CD8-positive, alpha-beta memory T cell (primary cell): ENCODE data around the gene ARAF. TPM values are rescaled to one million over a fixed set of nuclear protein-coding genes. Genes with fewer than 3 reads are reported as not detected.

Experiments used
- CTCF ChIA-PET: fragments of 350-600 bp; sonication (Branson Sonifier 250); formaldehyde crosslinking; loops from one replicate; lab custom pipeline; 2021; ENCODE audit warnings: antibody characterized with exemption; lab: Charles Lee
- POLR2A ChIA-PET: fragments of 350-600 bp; sonication (Branson Sonifier 250); formaldehyde crosslinking; loops from one replicate; lab custom pipeline; 2021; ENCODE audit warnings: antibody characterized with exemption; lab: Charles Lee
- DNase-seq, 5 donors: peaks; one replicate each; pipeline versions ENCODE4 v3.0.0 to v3.0.0-alpha.2; 2020 to 2022; ENCODE audit warnings: mixed read lengths in 1 of 5
- H3K27ac ChIP-seq: one replicate; pipeline ENCODE4 v1.7.0; 2013; ENCODE audit warnings: low read depth, mild to moderate bottlenecking, low read length, moderate library complexity
- H3K27me3 ChIP-seq: 2 replicates; pipeline ENCODE4 v1.7.0; 2013; ENCODE audit warnings: low read length, mild to moderate bottlenecking; ENCODE audit not compliant: insufficient read depth, poor library complexity, severe bottlenecking
- H3K36me3 ChIP-seq: 2 replicates; pipeline ENCODE4 v1.7.0; 2013; ENCODE audit warnings: mild to moderate bottlenecking, low read length, moderate library complexity; ENCODE audit not compliant: insufficient read depth
- H3K4me1 ChIP-seq: 2 replicates; pipeline ENCODE4 v1.7.0; 2013; ENCODE audit warnings: mild to moderate bottlenecking, low read length, moderate library complexity; ENCODE audit not compliant: insufficient read depth
- H3K4me3 ChIP-seq: 2 replicates; pipeline ENCODE4 v1.7.0; 2013; ENCODE audit warnings: mild to moderate bottlenecking, low read length
- H3K9me3 ChIP-seq: 2 replicates; pipeline ENCODE4 v1.7.0; 2013; ENCODE audit warnings: mild to moderate bottlenecking, low read length
- H3K27ac Mint-ChIP-seq, 8 donors: one replicate each; pipeline ENCODE4 v1.8.0; 2020 to 2021; ENCODE audit warnings: mixed read lengths in 8 of 8, mild to moderate bottlenecking in 6 of 8, inconsistent platforms in 3 of 8, moderate library complexity in 3 of 8
- H3K27me3 Mint-ChIP-seq, 2 donors: one replicate each; pipeline ENCODE4 v1.8.0; 2020 to 2021; ENCODE audit warnings: mixed read lengths in 2 of 2, mild to moderate bottlenecking in 1 of 2, moderate library complexity in 1 of 2
- H3K36me3 Mint-ChIP-seq, 3 donors: one replicate each; pipeline ENCODE4 v1.8.0; 2020 to 2021; ENCODE audit warnings: mixed read lengths in 3 of 3, inconsistent platforms in 1 of 3, mild to moderate bottlenecking in 1 of 3
- H3K4me1 Mint-ChIP-seq, 3 donors: one replicate each; pipeline ENCODE4 v1.8.0; 2020 to 2021; ENCODE audit warnings: mixed read lengths in 3 of 3, inconsistent platforms in 1 of 3, mild to moderate bottlenecking in 1 of 3
- H3K4me3 Mint-ChIP-seq, 7 donors: one replicate each; pipeline ENCODE4 v1.8.0; 2020 to 2021; ENCODE audit warnings: mixed read lengths in 7 of 7, mild to moderate bottlenecking in 6 of 7, moderate library complexity in 4 of 7, inconsistent platforms in 2 of 7
- H3K9me3 Mint-ChIP-seq, 5 donors: one replicate each; pipeline ENCODE4 v1.8.0; 2020 to 2022; ENCODE audit warnings: mixed read lengths in 5 of 5, mild to moderate bottlenecking in 3 of 5, moderate library complexity in 2 of 5, inconsistent platforms in 1 of 5
- polyA plus RNA-seq: library from polyadenylated mRNA; unstranded; fragments of 300-500 nt; fragmentation: Illumina TruSeq; gene quantifications from one replicate; pipeline ENCODE4 v1.2.3, GENCODE V29; 2021
- total RNA-seq, 2 experiments: library from RNA; stranded (reverse); gene quantifications; one replicate each; pipeline ENCODE4 v1.2.3, GENCODE V29; 2021

Gene ARAF
- total and polyA plus RNA-seq, 3 experiments from 2014 or later: 85.0 to 99.4 (median 88.6) TPM

GRCh38 chrX:47581731-47582647, 21.0 kb downstream of the ARAF start, which contains the start of gene TIMP1:
TIMP1 (plus strand) TSS chrX:47582436; CDS start chrX:47583416, 980 bp downstream.
- Histone ChIP-seq H3K4me1 (peaks cover 15% of the 10 kb centered on the region), H3K27me3 (no peaks in the 10 kb centered on the region), H3K4me3 (peak within 1 kb of the TSS; percentile 47), H3K36me3 (no peaks in the 10 kb centered on the region), H3K9me3 (no peaks in the 10 kb centered on the region), H3K27ac (peak within 1 kb of the TSS; percentile 54)
- H3K4me3 Mint-ChIP-seq: peak within 1 kb of the TSS; percentile 52 to 92 (median 80)
- peaks cover 0 to 7% of the 10 kb centered on the region in 2 donors for H3K27me3 Mint-ChIP-seq
- peak; percentile 49 to 86 (median 61) for DNase-seq
- peaks cover 0 to 12% (median 0%) of the 10 kb centered on the region in 3 donors for H3K36me3 Mint-ChIP-seq
- ChIA-PET CTCF (no interaction called here), POLR2A (interaction anchor here (0.9 kb wide), 1 partner anchor 68 kb away, joined by 3 read pairs; the partner anchor contains the start of gene ELK1)
- peak within 1 kb of the TSS; percentile 2 to 89 (median 70) for H3K27ac Mint-ChIP-seq
- no peaks in the 10 kb centered on the region for H3K9me3 Mint-ChIP-seq
- H3K4me1 Mint-ChIP-seq: peaks cover 18 to 39% (median 23%) of the 10 kb centered on the region in 3 donors

GRCh38 chrX:47583240-47583861, 22.3 kb downstream of the ARAF start:
- ChIA-PET CTCF (no interaction called here), POLR2A (interaction anchor here (0.6 to 0.9 kb wide), 3 partner anchors 12 to 67 kb away, joined by 3 to 6 read pairs (median 6); partner anchors contain the start of gene ELK1)
- Mint-ChIP-seq H3K4me1 (peaks cover 18 to 36% (median 23%) of the 10 kb centered on the region in 3 donors), H3K36me3 (peaks cover 0 to 12% (median 0%) of the 10 kb centered on the region in 3 donors), H3K27ac (peak overlapping the region; percentile 36 to 89 (median 71)), H3K9me3 (no peaks in the 10 kb centered on the region), H3K4me3 (peak overlapping the region; percentile 29 to 81 (median 38)), H3K27me3 (peaks cover 0 to 2% of the 10 kb centered on the region in 2 donors)
- no peaks in the 10 kb centered on the region for H3K27me3 ChIP-seq
- no peak overlapping the region for H3K4me3 ChIP-seq
- H3K9me3 ChIP-seq: no peaks in the 10 kb centered on the region
- no peaks in the 10 kb centered on the region for H3K36me3 ChIP-seq
- peak overlapping the region; percentile 54 for H3K27ac ChIP-seq
- H3K4me1 ChIP-seq: peaks cover 15% of the 10 kb centered on the region
- no peak for DNase-seq

- Histone ChIP-seq H3K27me3 (no peaks in the 10 kb centered on the region), H3K4me1 (peaks cover 15% of the 10 kb centered on the region), H3K36me3 (no peaks in the 10 kb centered on the region), H3K4me3 (no peak overlapping the region), H3K9me3 (no peaks in the 10 kb centered on the region), H3K27ac (no peak overlapping the region)
- Mint-ChIP-seq H3K36me3 (peaks cover 0 to 12% (median 0%) of the 10 kb centered on the region in 3 donors), H3K9me3 (no peaks in the 10 kb centered on the region), H3K27ac (peak overlapping the region in 1 of 8 donors; percentile 48), H3K27me3 (peaks cover 0 to 1% of the 10 kb centered on the region in 2 donors), H3K4me3 (no peak overlapping the region), H3K4me1 (peaks cover 18 to 31% (median 23%) of the 10 kb centered on the region in 3 donors)
- POLR2A ChIA-PET: no interaction called here
- CTCF ChIA-PET: no interaction called here
- no peak for DNase-seq
These were observed 23.7 kb downstream of the ARAF start for GRCh38 chrX:47584714-47585113.

GRCh38 chrX:47585273-47585672, 24.3 kb downstream of the ARAF start:
- no peak for DNase-seq
- H3K36me3 Mint-ChIP-seq: peaks cover 0 to 12% (median 0%) of the 10 kb centered on the region in 3 donors
- Histone ChIP-seq H3K36me3 (no peaks in the 10 kb centered on the region), H3K4me3 (no peak overlapping the region), H3K9me3 (no peaks in the 10 kb centered on the region), H3K27me3 (no peaks in the 10 kb centered on the region), H3K27ac (no peak overlapping the region), H3K4me1 (peaks cover 15% of the 10 kb centered on the region)
- peaks cover 0 to 1% of the 10 kb centered on the region in 2 donors for H3K27me3 Mint-ChIP-seq
- no peaks in the 10 kb centered on the region for H3K9me3 Mint-ChIP-seq
- H3K27ac Mint-ChIP-seq: peak overlapping the region in 1 of 8 donors; percentile 41
- ChIA-PET CTCF (no interaction called here), POLR2A (no interaction called here)
- H3K4me1 Mint-ChIP-seq: peaks cover 18 to 28% (median 23%) of the 10 kb centered on the region in 3 donors
- H3K4me3 Mint-ChIP-seq: no peak overlapping the region

- no peak overlapping the region for H3K4me3 ChIP-seq
- H3K9me3 ChIP-seq: no peaks in the 10 kb centered on the region
- ChIA-PET POLR2A (no interaction called here), CTCF (no interaction called here)
- no peak overlapping the region for H3K27ac ChIP-seq
- Mint-ChIP-seq H3K4me3 (no peak overlapping the region), H3K9me3 (no peaks in the 10 kb centered on the region), H3K27ac (peak overlapping the region in 3 of 8 donors; percentile 7 to 78 (median 21)), H3K27me3 (peaks cover 0 to 3% of the 10 kb centered on the region in 2 donors), H3K4me1 (peaks cover 17 to 25% (median 23%) of the 10 kb centered on the region in 3 donors), H3K36me3 (peaks cover 0 to 12% (median 0%) of the 10 kb centered on the region in 3 donors)
- no peaks in the 10 kb centered on the region for H3K36me3 ChIP-seq
- H3K4me1 ChIP-seq: peaks cover 12% of the 10 kb centered on the region
- no peaks in the 10 kb centered on the region for H3K27me3 ChIP-seq
- no peak for DNase-seq
These were observed 25.2 kb downstream of the ARAF start for GRCh38 chrX:47586043-47586787.

- H3K4me1 ChIP-seq: peaks cover 4% of the 10 kb centered on the region
- ChIA-PET POLR2A (no interaction called here), CTCF (no interaction called here)
- Mint-ChIP-seq H3K36me3 (peaks cover 0 to 12% (median 0%) of the 10 kb centered on the region in 3 donors), H3K27ac (peak overlapping the region in 5 of 8 donors; percentile 43 to 78 (median 50)), H3K9me3 (no peaks in the 10 kb centered on the region), H3K27me3 (peaks cover 0 to 3% of the 10 kb centered on the region in 2 donors), H3K4me3 (no peak overlapping the region), H3K4me1 (peaks cover 8 to 14% (median 13%) of the 10 kb centered on the region in 3 donors)
- H3K4me3 ChIP-seq: no peak overlapping the region
- no peak for DNase-seq
- H3K27ac ChIP-seq: no peak overlapping the region
- no peaks in the 10 kb centered on the region for H3K27me3 ChIP-seq
- H3K9me3 ChIP-seq: no peaks in the 10 kb centered on the region
- no peaks in the 10 kb centered on the region for H3K36me3 ChIP-seq
These were observed 26.3 kb downstream of the ARAF start for GRCh38 chrX:47587091-47587891.
